Endothelial cell of umbilical vein (primary cell): ENCODE results near the gene SLC37A1. TPM values are rescaled to one million over a fixed set of nuclear protein-coding genes. Genes with fewer than 3 reads are reported as not detected.

Source experiments
- BruUV-seq: library from RNA; stranded (reverse); fragments of 400-500 nt; replicated peaks from 2 replicates; lab custom pipeline; 2021; lab: Mats Ljungman, UMichigan
- CTCF ChIA-PET: fragments of 300-600, 350-600 bp; sonication (Branson Sonifier 250); formaldehyde crosslinking; loops from one replicate; lab custom pipeline; 2021; ENCODE audit warnings: antibody characterized with exemption, inconsistent platforms; lab: Charles Lee
- POLR2A ChIA-PET: fragments of 300-600, 350-600 bp; sonication (Branson Sonifier 250); formaldehyde crosslinking; loops from one replicate; lab custom pipeline; 2021; ENCODE audit warnings: antibody characterized with exemption, inconsistent platforms; lab: Charles Lee
- DNase-seq: peaks from one replicate; pipeline ENCODE4 v3.0.0-alpha.2; 2011; ENCODE audit warnings: low read depth, low spot score
- FAIRE-seq: peaks from 2 replicates; lab custom pipeline; 2011; peaks lifted over from hg19 to GRCh38; lab: Jason Lieb, UNC
- H2AFZ ChIP-seq: 2 replicates; pipeline ENCODE4 v1.6.0; 2012; ENCODE audit warnings: low read depth, low read length, control low read depth, inconsistent platforms
- H3K27ac ChIP-seq: 2 replicates; pipeline ENCODE4 v1.5.1; 2011; ENCODE audit warnings: low read depth, mild to moderate bottlenecking, control low read depth, low read length, moderate library complexity; ENCODE audit not compliant: insufficient read depth
- H3K27me3 ChIP-seq, 2 experiments: 2 replicates each; pipeline versions ENCODE4 v1.6.0 to v1.6.1; 2011; ENCODE audit warnings: low read length in 2 of 2, mixed read lengths in 1 of 2; ENCODE audit not compliant: control insufficient read depth in 2 of 2, insufficient read depth in 2 of 2
- H3K36me3 ChIP-seq, 2 experiments: 2 replicates in 1 of 2; 3 replicates in 1 of 2; pipeline ENCODE4 v1.5.1; 2011; ENCODE audit warnings: low read length in 2 of 2, mild to moderate bottlenecking in 1 of 2, moderate library complexity in 1 of 2; ENCODE audit not compliant: control insufficient read depth in 2 of 2, insufficient read depth in 2 of 2; ENCODE audit errors: extremely low read depth in 1 of 2
- H3K4me1 ChIP-seq: 3 replicates; pipeline ENCODE4 v1.5.1; 2011; ENCODE audit warnings: mild to moderate bottlenecking, low read length; ENCODE audit not compliant: control insufficient read depth, insufficient read depth; ENCODE audit errors: extremely low read depth
- H3K4me2 ChIP-seq: 2 replicates; pipeline ENCODE4 v1.6.1; 2011; ENCODE audit warnings: low read length, control low read depth, mixed read lengths; ENCODE audit not compliant: insufficient read depth
- H3K4me3 ChIP-seq, 3 experiments: fragments of 200-600 bp in 1 of 3; sonication (generic), shearing (Covaris generic) in 1 of 3; replicated peaks in 1 of 3; 2 replicates each; pipeline ENCODE4 v1.5.1; 2011 to 2016; ENCODE audit warnings: control low read depth in 3 of 3, low read length in 3 of 3, mild to moderate bottlenecking in 2 of 3, inconsistent platforms in 1 of 3, low read depth in 1 of 3, moderate library complexity in 1 of 3; ENCODE audit not compliant: insufficient read depth in 1 of 3
- H3K79me2 ChIP-seq: 2 replicates; pipeline ENCODE4 v1.6.0; 2012; ENCODE audit warnings: low read length, inconsistent platforms; ENCODE audit not compliant: control insufficient read depth, insufficient read depth
- H3K9ac ChIP-seq: replicated peaks from 2 replicates; pipeline ENCODE3; 2011; ENCODE audit warnings: low read length, control low read depth; ENCODE audit not compliant: insufficient read depth; ENCODE audit errors: extremely low read depth
- H3K9me1 ChIP-seq: replicated peaks from 3 replicates; pipeline ENCODE4 v1.6.0; 2011; ENCODE audit warnings: mild to moderate bottlenecking, low read length; ENCODE audit not compliant: control insufficient read depth, insufficient read depth; ENCODE audit errors: extremely low read depth
- H3K9me3 ChIP-seq: replicated peaks from 2 replicates; pipeline ENCODE4 v1.5.1; 2012; ENCODE audit warnings: low read length, inconsistent platforms; ENCODE audit not compliant: control insufficient read depth, insufficient read depth
- H4K20me1 ChIP-seq: replicated peaks from 2 replicates; pipeline ENCODE3; 2011; ENCODE audit warnings: mild to moderate bottlenecking, low read length; ENCODE audit not compliant: control insufficient read depth, insufficient read depth; ENCODE audit errors: extremely low read depth
- CTCF ChIP-seq, 2 donors: IDR thresholded peaks; 1 replicate in 1 of 2; 2 replicates in 1 of 2; pipeline ENCODE4 v1.5.1; 2011; ENCODE audit warnings: low read length in 2 of 2, mild to moderate bottlenecking in 2 of 2, moderate library complexity in 2 of 2, control low read depth in 1 of 2, inconsistent platforms in 1 of 2, low read depth in 1 of 2; ENCODE audit not compliant: insufficient read depth in 1 of 2; ENCODE audit errors: extremely low read depth in 1 of 2
- EZH2 ChIP-seq: IDR thresholded peaks from 2 replicates; pipeline ENCODE4 v1.6.1; 2012; ENCODE audit warnings: borderline replicate concordance, low read depth, mild to moderate bottlenecking, moderate library complexity, low read length, inconsistent platforms; ENCODE audit not compliant: severe bottlenecking
- FOS ChIP-seq: IDR thresholded peaks from 2 replicates; pipeline ENCODE4 v1.6.1; 2011; ENCODE audit warnings: mild to moderate bottlenecking, low read length, moderate library complexity, borderline replicate concordance; ENCODE audit not compliant: insufficient read depth
- GATA2 ChIP-seq: IDR thresholded peaks from 2 replicates; pipeline ENCODE4 v1.7.0; 2011; ENCODE audit warnings: low read depth, mild to moderate bottlenecking, moderate library complexity, mixed read lengths, low read length; ENCODE audit not compliant: insufficient read length, insufficient read depth
- JUN ChIP-seq: IDR thresholded peaks from 2 replicates; pipeline ENCODE4 v1.6.1; 2011; ENCODE audit warnings: borderline replicate concordance, low read depth; ENCODE audit not compliant: insufficient read length, insufficient read depth
- MAX ChIP-seq: IDR thresholded peaks from 2 replicates; pipeline ENCODE4 v1.6.1; 2011; ENCODE audit not compliant: insufficient read depth, insufficient read length
- MYC ChIP-seq: IDR thresholded peaks from one replicate; pipeline ENCODE4 v1.6.1; 2011; ENCODE audit warnings: mild to moderate bottlenecking, low read depth, low read length
- POLR2A ChIP-seq: IDR thresholded peaks from 2 replicates; pipeline ENCODE4 v1.6.1; 2012; ENCODE audit warnings: low read depth, mild to moderate bottlenecking, control low read depth, low read length
- POLR2AphosphoS5 ChIP-seq: IDR thresholded peaks from 2 replicates; pipeline ENCODE4 v1.6.1; 2012; ENCODE audit warnings: low read depth, mild to moderate bottlenecking, control low read depth, low read length, moderate library complexity; ENCODE audit not compliant: insufficient read depth
- dilution Hi-C: fragments of 300-500 bp; cut with MboI; formaldehyde crosslinking; loops from one replicate; pipeline ENCODE4 v1.15.0; 2019; ENCODE audit warnings: low sequenced_read_pairs; ENCODE audit not compliant: extremely low pct_ligation_motif_present
- intact Hi-C: fragments of 100-400 bp; cut with micrococcal nuclease; formaldehyde crosslinking; loops from one replicate; pipeline ENCODE4 v1.10.0; 2022
- polyA plus RNA-seq, 4 experiments: library from polyadenylated mRNA; depleted of rRNA in 3 of 4; stranded (reverse) in 3 of 4; unstranded in 1 of 4; fragments of >200 nt; gene quantifications; 2 replicates each; pipeline versions ENCODE4 v1.2.1 to v1.2.3, GENCODE V29; 2011 to 2012; ENCODE audit warnings: missing spikeins in 1 of 4
- total RNA-seq: library from RNA; stranded (reverse); gene quantifications from 2 replicates; pipeline ENCODE4 v1.2.3, GENCODE V29; 2021

Gene SLC37A1
- total and polyA plus RNA-seq, 2 donors (not counting 3 experiments of a cell fraction or from before 2014, with no cell fraction given): 4.7 to 7.6 TPM

GRCh38 chr21:42591170-42591869 lies 77.7 kb downstream of the SLC37A1 start:
- H3K9me1 ChIP-seq: no peaks in the 10 kb centered on the region
- no peak overlapping the region for H3K9ac ChIP-seq
- TF ChIP-seq MAX: no peak
- no peak for TF ChIP-seq MYC
- TF ChIP-seq POLR2AphosphoS5: no peak
- no peak for TF ChIP-seq POLR2A
- TF ChIP-seq GATA2: no peak
- TF ChIP-seq EZH2: no peak
- no peak for TF ChIP-seq FOS
- no peak for TF ChIP-seq CTCF (IDR thresholded peaks at IDR 0.05; ENCODE audit: extremely low read depth in 1 of 2, insufficient read depth in 1 of 2, low read depth in 1 of 2, low read length in 2 of 2)
- TF ChIP-seq JUN: no peak
- no peak overlapping the region for H3K4me2 ChIP-seq
- H3K9me3 ChIP-seq: no peaks in the 10 kb centered on the region
- H2AFZ ChIP-seq: no peak overlapping the region
- DNase-seq: no peak
- ChIA-PET POLR2A (no interaction called here), CTCF (interaction anchor here (1.6 to 2.0 kb wide), 3 partner anchors 227 to 240 kb away, joined by 3 to 7 read pairs (median 6); no protein-coding TSS in a partner anchor)
- dilution Hi-C loops (no loop called here), intact Hi-C loops (loop anchor here (5.0 kb wide), 1 partner anchor 226 kb away; no protein-coding TSS in a partner anchor)
- H3K4me3 ChIP-seq: no peak overlapping the region
- no peaks in the 10 kb centered on the region for H3K4me1 ChIP-seq
- no peaks in the 10 kb centered on the region for H4K20me1 ChIP-seq
- no peak overlapping the region for H3K27ac ChIP-seq
- no TSS peak for BruUV-seq
- H3K79me2 ChIP-seq: no peaks in the 10 kb centered on the region
- FAIRE-seq: no peak
- no peaks in the 10 kb centered on the region for H3K27me3 ChIP-seq
- H3K36me3 ChIP-seq: no peaks in the 10 kb centered on the region
